Stimulated activated CD8-positive, alpha-beta memory T cell treated with anti-CD3 and anti-CD28 coated beads, Interleukin-15, amount 100 ng/mL, for 4 hours (primary cell): ENCODE measurements around the gene CDC42BPB.
"Not testable (repeated sequence)": the region's sequence is repeated elsewhere in the genome, so short reads cannot be mapped to it uniquely, and the experiment has no call there.

Source experiments
- DNase-seq, 2 donors: peaks; one replicate each; pipeline ENCODE4 v3.0.0-alpha.2; 2020; ENCODE audit warnings: low read depth in 2 of 2

Gene CDC42BPB

GRCh38 chr14:103052407-103052806, 4.9 kb downstream of the CDC42BPB start:
- no peak for DNase-seq

GRCh38 chr14:103050935-103051334, 6.4 kb downstream of the CDC42BPB start:
- no peak for DNase-seq

GRCh38 chr14:103047453-103047852, 9.9 kb downstream of the CDC42BPB start:
- not testable (repeated sequence) for DNase-seq

GRCh38 chr14:103045371-103045869, 11.9 kb downstream of the CDC42BPB start:
- no peak for DNase-seq

- DNase-seq = no peak
These were observed 13.9 kb downstream of the CDC42BPB start for GRCh38 chr14:103043257-103044015.

GRCh38 chr14:103041464-103041863, 15.9 kb downstream of the CDC42BPB start:
- DNase-seq = no peak

- DNase-seq = no peak
These were observed 23.7 kb downstream of the CDC42BPB start for GRCh38 chr14:103033681-103034096.

- no peak for DNase-seq
These were observed 25.4 kb downstream of the CDC42BPB start for GRCh38 chr14:103031956-103032355.

GRCh38 chr14:103031566-103031911, 25.8 kb downstream of the CDC42BPB start:
- DNase-seq = no peak

- no peak for DNase-seq
These were observed 26.4 kb downstream of the CDC42BPB start for GRCh38 chr14:103030741-103031565.

GRCh38 chr14:103029936-103030335, 27.4 kb downstream of the CDC42BPB start:
- no peak for DNase-seq

GRCh38 chr14:103028772-103029171, 28.6 kb downstream of the CDC42BPB start:
- DNase-seq = no peak

GRCh38 chr14:103028161-103028767, 29.1 kb downstream of the CDC42BPB start:
- DNase-seq = no peak

- DNase-seq = no peak
These were observed 29.9 kb downstream of the CDC42BPB start for GRCh38 chr14:103027451-103027850.

GRCh38 chr14:103026988-103027387, 30.4 kb downstream of the CDC42BPB start:
- DNase-seq = no peak

GRCh38 chr14:103026196-103026595, 31.2 kb downstream of the CDC42BPB start:
- not testable (repeated sequence) for DNase-seq

- DNase-seq = no peak
These were observed 33.4 kb downstream of the CDC42BPB start for GRCh38 chr14:103023881-103024473.

GRCh38 chr14:103022685-103023044, 34.7 kb downstream of the CDC42BPB start:
- DNase-seq = no peak

GRCh38 chr14:103022002-103022684, 35.2 kb downstream of the CDC42BPB start:
- DNase-seq = no peak

GRCh38 chr14:103021684-103022001, 35.7 kb downstream of the CDC42BPB start:
- no peak for DNase-seq

GRCh38 chr14:103020271-103021170, 36.8 kb downstream of the CDC42BPB start:
- DNase-seq = no peak
